CD14-positive monocyte (primary cell): ENCODE results near the gene ZDHHC19. TPM values are rescaled to one million over a fixed set of nuclear protein-coding genes. Genes with fewer than 3 reads are reported as not detected.
A peak's percentile ranks its signal among the peaks of the same experiment; 100 is the strongest.

Experiments
- DNase-seq, 3 donors: peaks; one replicate each; pipeline ENCODE4 v3.0.0-alpha.2; 2011 to 2022
- H2AFZ ChIP-seq: 2 replicates; pipeline ENCODE4 v1.6.0; 2012; ENCODE audit warnings: mild to moderate bottlenecking, low read depth, low read length, inconsistent platforms; ENCODE audit not compliant: insufficient read depth, poor library complexity, severe bottlenecking
- H3K27ac ChIP-seq, 2 donors: 1 replicate in 1 of 2; 2 replicates in 1 of 2; pipeline ENCODE4 v1.5.1; 2012 to 2013; ENCODE audit warnings: low read length in 2 of 2, control low read depth in 1 of 2, inconsistent platforms in 1 of 2, low read depth in 1 of 2, mild to moderate bottlenecking in 1 of 2
- H3K27me3 ChIP-seq, 2 donors: one replicate each; pipeline versions ENCODE4 v1.6.0 to v1.6.1; 2011 to 2013; ENCODE audit warnings: low read length in 2 of 2; ENCODE audit not compliant: control insufficient read depth in 2 of 2, insufficient read depth in 2 of 2
- H3K36me3 ChIP-seq, 2 donors: replicated peaks in 1 of 2; 1 replicate in 1 of 2; 2 replicates in 1 of 2; pipeline versions ENCODE4 v1.5.1 to v1.6.1; 2012 to 2013; ENCODE audit warnings: low read length in 2 of 2, control low read depth in 1 of 2, inconsistent platforms in 1 of 2, mild to moderate bottlenecking in 1 of 2; ENCODE audit not compliant: insufficient read depth in 2 of 2, control insufficient read depth in 1 of 2
- H3K4me1 ChIP-seq, 2 donors: 1 replicate in 1 of 2; 2 replicates in 1 of 2; pipeline versions ENCODE4 v1.5.1 to v1.6.1; 2012 to 2013; ENCODE audit warnings: low read length in 2 of 2, control low read depth in 1 of 2, inconsistent platforms in 1 of 2, mild to moderate bottlenecking in 1 of 2, moderate library complexity in 1 of 2; ENCODE audit not compliant: insufficient read depth in 2 of 2, control insufficient read depth in 1 of 2
- H3K4me2 ChIP-seq: replicated peaks from 2 replicates; pipeline ENCODE3; 2012; ENCODE audit warnings: low read length, moderate library complexity, mild to moderate bottlenecking; ENCODE audit not compliant: poor library complexity, severe bottlenecking; ENCODE audit errors: extremely low read depth
- H3K4me3 ChIP-seq, 3 experiments: fragments of 200-600 bp in 1 of 3; sonication (generic) in 1 of 3; replicated peaks in 1 of 3; 1 replicate in 2 of 3; 2 replicates in 1 of 3; pipeline ENCODE4 v1.5.1; 2011 to 2013; ENCODE audit warnings: low read length in 3 of 3, mild to moderate bottlenecking in 3 of 3, control low read depth in 2 of 3, low read depth in 2 of 3, inconsistent platforms in 1 of 3, moderate library complexity in 1 of 3
- H3K79me2 ChIP-seq: 2 replicates; pipeline ENCODE4 v1.6.0; 2012; ENCODE audit warnings: mild to moderate bottlenecking, control low read depth, inconsistent platforms, low read length, moderate library complexity; ENCODE audit not compliant: insufficient read depth
- H3K9ac ChIP-seq: 2 replicates; pipeline ENCODE4 v1.6.0; 2017; ENCODE audit warnings: low read length, mild to moderate bottlenecking; ENCODE audit not compliant: insufficient read depth, poor library complexity, severe bottlenecking
- H3K9me3 ChIP-seq, 2 donors: replicated peaks in 1 of 2; 1 replicate in 1 of 2; 2 replicates in 1 of 2; pipeline versions ENCODE4 v1.5.1 to v1.6.1; 2012 to 2013; ENCODE audit warnings: low read length in 2 of 2, control low read depth in 1 of 2; ENCODE audit not compliant: control insufficient read depth in 1 of 2, insufficient read depth in 1 of 2
- H4K20me1 ChIP-seq: 2 replicates; pipeline ENCODE4 v1.6.0; 2012; ENCODE audit warnings: mild to moderate bottlenecking, low read length, control low read depth, moderate library complexity; ENCODE audit not compliant: insufficient read depth
- H3K27ac Mint-ChIP-seq, 7 donors: one replicate each; pipeline ENCODE4 v1.8.0; 2020; ENCODE audit warnings: mild to moderate bottlenecking in 7 of 7, mixed read lengths in 7 of 7, moderate library complexity in 6 of 7, inconsistent platforms in 2 of 7
- H3K27me3 Mint-ChIP-seq, 3 donors: one replicate each; pipeline ENCODE4 v1.8.0; 2021 to 2022; ENCODE audit warnings: low read depth in 3 of 3, mild to moderate bottlenecking in 3 of 3, mixed read lengths in 3 of 3, moderate library complexity in 3 of 3, inconsistent platforms in 1 of 3
- H3K36me3 Mint-ChIP-seq, 2 donors: one replicate each; pipeline ENCODE4 v1.8.0; 2020; ENCODE audit warnings: mixed read lengths in 2 of 2, inconsistent platforms in 1 of 2, mild to moderate bottlenecking in 1 of 2
- H3K4me1 Mint-ChIP-seq: one replicate; pipeline ENCODE4 v1.8.0; 2020; ENCODE audit warnings: mild to moderate bottlenecking, mixed read lengths
- H3K4me3 Mint-ChIP-seq, 2 donors: one replicate each; pipeline ENCODE4 v1.8.0; 2020; ENCODE audit warnings: mild to moderate bottlenecking in 2 of 2, mixed read lengths in 2 of 2, moderate library complexity in 1 of 2
- H3K9me3 Mint-ChIP-seq, 7 donors: one replicate each; pipeline ENCODE4 v1.8.0; 2020 to 2022; ENCODE audit warnings: mixed read lengths in 7 of 7, mild to moderate bottlenecking in 6 of 7, moderate library complexity in 6 of 7, inconsistent platforms in 2 of 7
- CTCF ChIP-seq: fragments of 200-600 bp; IDR thresholded peaks from one replicate; pipeline ENCODE4 v1.8.0; 2022; ENCODE audit warnings: antibody characterized with exemption, mild to moderate bottlenecking
- WGBS: methylation state at CpG from one replicate; pipeline ENCODE4 v1.1.5; 2013; ENCODE audit warnings: missing lambda C conversion rate; ENCODE audit not compliant: insufficient coverage; 5-methylcytosine and 5-hydroxymethylcytosine counted together
- intact Hi-C, 2 donors: fragments of 100-400 bp; cut with micrococcal nuclease; formaldehyde crosslinking; loops; one replicate each; pipeline versions ENCODE4 v1.15.0 to v1.15.1; 2023
- polyA plus RNA-seq, 3 donors: library from polyadenylated mRNA; depleted of rRNA in 1 of 3; unstranded in 2 of 3; stranded (reverse) in 1 of 3; fragments of 300-500 nt in 2 of 3; fragments of >200 nt in 1 of 3; fragmentation: Illumina TruSeq in 2 of 3; gene quantifications; 1 replicate in 2 of 3; 2 replicates in 1 of 3; pipeline ENCODE4 v1.2.3, GENCODE V29; 2012 to 2021

The ZDHHC19 gene
- polyA plus RNA-seq, 3 donors: not detected

DNA sequence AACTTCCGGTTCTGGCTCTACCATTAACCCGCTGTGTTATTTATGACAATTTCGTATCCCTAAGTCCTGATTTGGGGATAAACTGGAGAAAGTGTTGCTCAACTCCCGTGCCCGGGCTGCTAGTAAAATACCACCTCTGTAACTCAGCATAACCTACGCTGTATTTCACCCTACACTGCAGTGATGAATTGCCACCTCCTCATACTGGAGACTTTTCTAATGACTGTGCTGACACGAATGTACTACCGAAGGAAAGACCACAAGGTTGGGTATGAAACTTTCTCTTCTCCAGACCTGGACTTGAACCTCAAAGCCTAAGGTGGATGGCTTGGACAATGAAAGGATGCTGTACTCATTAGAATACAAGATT is 21.7 kb upstream of the ZDHHC19 start:
- Mint-ChIP-seq H3K27ac (peak overlapping the region in 3 of 7 donors; percentile 59 to 70 (median 61)), H3K4me3 (no peak overlapping the region), H3K9me3 (peaks cover 0 to 1% (median 0%) of the 10 kb centered on the region in 7 donors), H3K4me1 (peaks cover 24% of the 10 kb centered on the region), H3K27me3 (peaks cover 0 to 2% (median 1%) of the 10 kb centered on the region in 3 donors), H3K36me3 (peaks cover 21 to 29% of the 10 kb centered on the region in 2 donors)
- DNase-seq: no peak
- 85% methylated on average over 4 of the region's 8 CpGs for WGBS
- intact Hi-C loops: no loop called here
- peaks cover 15 to 17% of the 10 kb centered on the region in 2 donors for H3K4me1 ChIP-seq
- peak overlapping the region in 1 of 2 donors; percentile 26 for H3K27ac ChIP-seq
- H2AFZ ChIP-seq: no peak overlapping the region
- peaks cover 6% of the 10 kb centered on the region for H4K20me1 ChIP-seq
- no peak overlapping the region for H3K9ac ChIP-seq
- H3K79me2 ChIP-seq: no peaks in the 10 kb centered on the region
- H3K36me3 ChIP-seq: peaks cover 11 to 35% of the 10 kb centered on the region in 2 donors
- no peaks in the 10 kb centered on the region for H3K9me3 ChIP-seq
- H3K4me2 ChIP-seq: no peak overlapping the region
- H3K4me3 ChIP-seq: no peak overlapping the region
- no peaks in the 10 kb centered on the region for H3K27me3 ChIP-seq
- no peak for TF ChIP-seq CTCF

GRCh38 chr3:196232154-196232881 is 21.1 kb upstream of the ZDHHC19 start:
- no peak overlapping the region for H3K4me3 ChIP-seq
- no peaks in the 10 kb centered on the region for H3K79me2 ChIP-seq
- H4K20me1 ChIP-seq: peaks cover 6% of the 10 kb centered on the region
- Mint-ChIP-seq H3K4me1 (peaks cover 24% of the 10 kb centered on the region), H3K36me3 (peaks cover 16 to 23% of the 10 kb centered on the region in 2 donors), H3K4me3 (peak overlapping the region in 1 of 2 donors; percentile 31), H3K9me3 (peaks cover 0 to 1% (median 0%) of the 10 kb centered on the region in 7 donors), H3K27me3 (peaks cover 0 to 4% (median 1%) of the 10 kb centered on the region in 3 donors), H3K27ac (peak overlapping the region in 4 of 7 donors; percentile 37 to 61 (median 56))
- H2AFZ ChIP-seq: no peak overlapping the region
- peaks cover 15 to 17% of the 10 kb centered on the region in 2 donors for H3K4me1 ChIP-seq
- DNase-seq: peak; percentile 18 to 72 (median 34)
- H3K27me3 ChIP-seq: no peaks in the 10 kb centered on the region
- intact Hi-C loops: no loop called here
- H3K4me2 ChIP-seq: no peak overlapping the region
- no peak overlapping the region for H3K9ac ChIP-seq
- H3K27ac ChIP-seq: peak overlapping the region in 1 of 2 donors; percentile 26
- no peak for TF ChIP-seq CTCF
- 92% methylated on average over 7 of the region's 12 CpGs for WGBS
- peaks cover 6 to 29% of the 10 kb centered on the region in 2 donors for H3K36me3 ChIP-seq
- H3K9me3 ChIP-seq: no peaks in the 10 kb centered on the region
